ENCODE results near the gene ABCC5.

DNA sequence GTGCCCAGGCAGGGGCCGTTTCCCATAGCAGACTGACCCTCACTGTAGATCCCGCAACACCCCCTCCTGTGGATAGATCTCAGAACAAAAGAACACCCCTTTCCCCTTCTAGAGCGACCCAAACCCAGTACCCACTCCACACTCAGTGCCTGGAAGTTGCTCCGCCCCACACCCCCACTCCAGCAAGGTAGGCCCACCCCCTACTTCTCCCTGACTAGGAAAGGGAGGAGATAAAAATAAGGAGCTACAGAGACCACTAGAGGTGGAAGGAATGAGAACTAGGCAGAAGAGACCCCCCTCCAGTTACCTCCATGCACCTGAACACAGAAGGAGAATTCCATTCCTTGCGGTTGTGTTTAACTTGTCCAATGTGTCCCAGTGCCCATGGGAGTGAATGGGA is 102.8 kb downstream of the ABCC5 start:
- TF ChIP-seq, protein P1, sequence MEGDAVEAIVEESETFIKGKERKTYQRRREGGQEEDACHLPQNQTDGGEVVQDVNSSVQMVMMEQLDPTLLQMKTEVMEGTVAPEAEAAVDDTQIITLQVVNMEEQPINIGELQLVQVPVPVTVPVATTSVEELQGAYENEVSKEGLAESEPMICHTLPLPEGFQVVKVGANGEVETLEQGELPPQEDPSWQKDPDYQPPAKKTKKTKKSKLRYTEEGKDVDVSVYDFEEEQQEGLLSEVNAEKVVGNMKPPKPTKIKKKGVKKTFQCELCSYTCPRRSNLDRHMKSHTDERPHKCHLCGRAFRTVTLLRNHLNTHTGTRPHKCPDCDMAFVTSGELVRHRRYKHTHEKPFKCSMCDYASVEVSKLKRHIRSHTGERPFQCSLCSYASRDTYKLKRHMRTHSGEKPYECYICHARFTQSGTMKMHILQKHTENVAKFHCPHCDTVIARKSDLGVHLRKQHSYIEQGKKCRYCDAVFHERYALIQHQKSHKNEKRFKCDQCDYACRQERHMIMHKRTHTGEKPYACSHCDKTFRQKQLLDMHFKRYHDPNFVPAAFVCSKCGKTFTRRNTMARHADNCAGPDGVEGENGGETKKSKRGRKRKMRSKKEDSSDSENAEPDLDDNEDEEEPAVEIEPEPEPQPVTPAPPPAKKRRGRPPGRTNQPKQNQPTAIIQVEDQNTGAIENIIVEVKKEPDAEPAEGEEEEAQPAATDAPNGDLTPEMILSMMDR (IDR thresholded peaks at IDR 0.05; ENCODE audit: insufficient read depth, low read depth, low read length) = no peak
- TF ChIP-seq EZH2 (IDR thresholded peaks at IDR 0.05; ENCODE audit: insufficient read depth, low read length) = no peak

All from astrocyte (in vitro differentiated cells and primary cell).